Limb (tissue), 2 donors: ENCODE measurements around the gene ESR1.

ENCODE experiments used
- DNase-seq, 2 donors: peaks; one replicate each; pipeline ENCODE4 v3.0.0-alpha.2; 2016; ENCODE audit errors: extremely low spot score in 2 of 2

Gene ESR1

GRCh38 chr6:151807513-151808370 is at the start of gene ESR1:
ESR1 (plus strand) TSS chr6:151807682; CDS start chr6:151807913, 231 bp downstream.
- DNase-seq: peak in 1 of 2 donors; percentile 47

- no peak for DNase-seq
These were observed 47.0 kb upstream of the ESR1 start for GRCh38 chr6:151760486-151760885.

- DNase-seq: no peak
These were observed 45.6 kb upstream of the ESR1 start for GRCh38 chr6:151761851-151762250.

GRCh38 chr6:151762817-151763216 is 44.7 kb upstream of the ESR1 start:
- DNase-seq: no peak

- DNase-seq: no peak
These were observed 44.2 kb upstream of the ESR1 start for GRCh38 chr6:151763303-151763702.

- DNase-seq: peak; percentile 40 to 68
These were observed 43.4 kb upstream of the ESR1 start for GRCh38 chr6:151763938-151764680.

GRCh38 chr6:151765444-151765886 is 42.0 kb upstream of the ESR1 start:
- DNase-seq: peak; percentile 49 to 84

GRCh38 chr6:151772446-151772845 is 35.0 kb upstream of the ESR1 start:
- DNase-seq: no peak

GRCh38 chr6:151773382-151773781 is 34.1 kb upstream of the ESR1 start:
- no peak for DNase-seq

- no peak for DNase-seq
These were observed 24.9 kb upstream of the ESR1 start for GRCh38 chr6:151782560-151782959.

GRCh38 chr6:151783692-151784091 is 23.8 kb upstream of the ESR1 start:
- DNase-seq: no peak

GRCh38 chr6:151784441-151785214 is 22.9 kb upstream of the ESR1 start:
- no peak for DNase-seq

- DNase-seq: no peak
These were observed 10.5 kb upstream of the ESR1 start for GRCh38 chr6:151796842-151797530.

GRCh38 chr6:151803743-151804142 is 3.7 kb upstream of the ESR1 start:
- DNase-seq: no peak

GRCh38 chr6:151804585-151805285 is 2.7 kb upstream of the ESR1 start:
- no peak for DNase-seq

GRCh38 chr6:151805286-151805840 is 2.1 kb upstream of the ESR1 start:
- no peak for DNase-seq

GRCh38 chr6:151806757-151807512 is 547 bp upstream of the ESR1 start:
- no peak for DNase-seq

GRCh38 chr6:151808371-151809241 is 1.1 kb downstream of the ESR1 start:
- peak in 1 of 2 donors; percentile 38 for DNase-seq
